ENCODE measurements around the gene LRMDA.
A peak's percentile ranks its signal among the peaks of the same experiment; 100 is the strongest.

The LRMDA gene

DNA sequence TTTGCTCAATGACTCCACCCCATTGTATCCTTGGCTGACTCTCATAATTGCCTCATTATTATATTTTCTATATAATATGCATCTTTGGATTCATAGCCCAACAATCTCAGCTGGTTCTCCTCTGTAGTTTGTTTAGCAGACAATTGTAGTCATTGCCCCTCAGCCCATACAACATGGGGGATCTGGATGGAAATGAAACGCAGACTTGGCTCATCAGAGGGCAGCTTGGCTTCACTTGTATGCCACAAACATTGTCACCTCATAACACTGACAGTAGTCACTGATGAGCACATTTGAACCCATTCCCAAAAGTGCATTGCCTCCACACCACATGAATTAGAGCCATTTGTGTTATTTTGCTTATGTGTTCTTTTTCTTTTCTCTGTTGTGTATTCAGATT is 963.8 kb downstream of the LRMDA start:
- no peak for DNase-seq (ENCODE audit: low read depth in 2 of 2)

DNA sequence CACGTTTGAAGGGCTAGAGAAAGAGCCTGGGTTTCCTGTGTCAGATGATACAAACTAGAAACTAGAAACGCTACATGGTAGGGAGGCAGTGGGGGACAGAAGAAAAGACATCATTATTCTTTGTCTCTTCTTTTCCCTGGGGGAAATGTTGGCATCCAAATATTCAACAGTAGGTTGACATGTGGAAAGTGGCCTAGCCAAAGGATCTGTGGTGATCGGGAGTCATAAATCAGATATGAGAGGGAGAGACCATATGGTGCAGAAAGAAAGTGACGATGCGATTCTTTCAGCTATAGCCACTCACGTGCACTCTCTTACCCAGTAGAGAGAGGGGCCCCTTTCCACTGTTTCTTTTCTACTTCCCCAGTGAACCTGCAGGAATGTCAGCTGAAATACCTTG is 964.7 kb downstream of the LRMDA start:
- no peak for DNase-seq (ENCODE audit: low read depth in 2 of 2)

- DNase-seq (ENCODE audit: low read depth in 2 of 2), result no peak
These were observed 966.0 kb downstream of the LRMDA start for GRCh38 chr10:76397181-76398042.

DNA sequence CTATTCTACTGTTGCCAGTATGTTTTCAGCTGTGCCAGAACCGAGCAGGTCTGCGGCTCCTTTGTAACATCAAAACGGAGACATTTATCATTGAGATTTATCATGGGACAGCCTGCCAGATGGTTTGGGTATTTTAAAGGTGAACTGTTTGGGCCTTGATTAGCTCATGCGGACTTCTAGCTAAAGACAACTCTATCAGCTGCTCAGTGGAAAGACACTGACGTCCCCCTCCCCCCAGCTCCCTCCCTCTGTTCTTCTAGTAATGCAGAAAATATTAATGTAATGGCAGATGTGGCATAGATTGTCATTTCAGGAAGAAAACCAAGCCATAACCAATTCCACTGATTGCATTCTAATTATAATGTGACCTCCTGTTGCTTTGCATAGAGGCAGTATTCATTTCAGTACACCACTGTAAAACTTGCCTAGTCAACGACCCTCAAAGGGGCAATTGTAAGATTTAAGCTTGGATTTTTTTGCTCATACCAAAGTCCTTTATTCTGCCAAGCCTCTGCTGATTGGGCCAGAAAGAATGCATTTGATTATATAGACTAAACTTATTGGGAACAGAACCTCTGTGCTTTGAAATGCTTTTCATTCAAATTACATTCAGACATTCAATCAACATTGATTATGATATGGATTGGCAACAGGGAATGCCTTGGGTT is 966.8 kb downstream of the LRMDA start:
- DNase-seq (ENCODE audit: low read depth in 2 of 2), result no peak

DNA sequence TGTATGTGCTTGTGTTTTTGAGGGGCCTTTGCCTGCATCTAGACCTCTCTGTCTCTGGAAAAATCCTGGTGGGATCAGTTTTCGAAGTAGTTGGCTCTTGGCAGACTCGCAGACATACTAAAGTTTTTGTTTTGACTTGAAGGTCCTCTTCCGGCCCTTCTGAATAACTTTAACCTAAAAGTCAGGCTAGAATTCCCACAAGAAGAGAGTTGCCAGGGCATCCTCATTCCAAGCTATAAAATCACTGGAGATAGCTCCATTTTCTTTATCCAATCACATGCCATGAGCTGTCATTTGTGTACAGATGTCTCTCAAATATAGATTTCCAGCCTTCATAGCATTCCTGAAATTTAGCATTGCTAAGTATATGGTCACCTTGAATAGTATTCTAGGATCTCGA is 967.8 kb downstream of the LRMDA start:
- no peak for DNase-seq (ENCODE audit: low read depth in 2 of 2)

DNA sequence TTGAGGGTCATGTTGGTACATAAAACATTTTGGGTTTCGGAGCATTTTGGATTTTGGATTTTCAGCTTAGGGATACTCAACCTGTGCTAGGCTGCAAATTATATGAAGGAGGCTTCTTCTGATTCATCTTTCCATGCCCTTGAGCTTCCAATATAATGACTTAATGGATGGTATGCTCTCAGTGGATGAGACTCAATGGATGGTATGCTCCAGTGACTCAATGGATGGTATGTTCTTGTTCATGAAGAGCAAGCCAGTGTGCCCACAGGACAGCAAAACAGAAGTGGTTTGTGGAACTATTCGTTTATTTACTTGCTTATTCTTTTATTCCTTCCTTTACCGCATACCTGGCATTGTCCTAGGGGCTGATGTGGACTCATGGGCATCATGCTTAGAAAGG is 969.6 kb downstream of the LRMDA start:
- no peak for DNase-seq (ENCODE audit: low read depth in 2 of 2)

- no peak for DNase-seq (ENCODE audit: low read depth in 2 of 2)
These were observed 972.5 kb downstream of the LRMDA start for GRCh38 chr10:76403912-76404311.

DNA sequence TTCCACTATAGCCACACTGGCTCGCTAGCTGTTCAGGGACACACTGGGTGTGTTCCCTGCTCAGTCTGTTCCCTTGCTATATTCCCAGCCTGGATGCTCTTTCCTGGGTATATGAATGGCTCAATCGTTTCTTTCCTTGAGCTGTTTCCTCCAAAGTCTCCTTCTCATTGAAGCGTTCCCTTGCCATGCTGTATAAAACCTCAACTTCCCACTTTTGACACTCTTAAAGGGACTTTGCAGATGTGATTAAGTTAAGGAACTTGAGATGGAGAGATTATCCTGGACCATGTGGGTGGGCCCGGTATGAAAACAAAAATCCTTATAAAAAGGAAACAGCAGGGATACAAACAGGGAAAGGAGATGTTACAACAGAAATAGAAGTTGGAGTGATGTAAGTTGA is 973.1 kb downstream of the LRMDA start:
- DNase-seq (ENCODE audit: low read depth in 2 of 2), result no peak

GRCh38 chr10:76405922-76406321 is 974.5 kb downstream of the LRMDA start:
- DNase-seq (ENCODE audit: low read depth in 2 of 2), result peak in 1 of 2 experiments; percentile 46

GRCh38 chr10:76408646-76409045 is 977.2 kb downstream of the LRMDA start:
- DNase-seq (ENCODE audit: low read depth in 2 of 2), result peak; percentile 72 to 75

DNA sequence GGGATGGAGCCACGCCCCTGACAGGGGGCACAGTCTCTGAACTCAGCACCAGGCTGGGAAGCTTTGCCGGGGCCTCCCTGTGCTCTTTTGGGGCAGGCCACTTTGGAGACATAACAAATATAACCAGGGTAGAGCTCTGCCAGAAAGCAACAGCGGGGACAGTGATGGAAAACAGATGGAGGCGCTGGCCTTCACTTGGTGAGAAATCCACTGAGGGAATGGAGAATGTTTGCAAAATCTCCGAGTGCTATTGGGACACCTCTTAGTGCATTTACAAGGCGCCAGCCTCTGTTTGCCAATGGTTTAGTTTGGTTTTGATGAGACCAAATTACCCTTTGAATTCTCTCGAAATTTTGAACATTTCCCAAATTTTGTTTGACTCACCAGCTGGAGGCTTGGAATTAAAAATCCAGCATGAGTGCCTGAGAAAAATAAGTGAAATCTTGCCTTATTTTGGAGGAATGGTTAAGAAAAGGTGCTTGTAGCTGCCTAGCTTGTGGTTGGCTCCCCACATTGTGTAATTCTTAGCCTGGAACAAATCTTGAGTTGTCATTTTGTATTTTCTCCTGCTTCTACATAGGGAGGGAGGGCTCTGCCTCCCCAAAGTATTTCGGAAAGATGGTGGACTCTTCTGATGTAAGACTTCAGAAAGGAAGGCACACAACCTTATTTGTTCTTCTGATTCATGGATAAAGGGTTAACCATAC is 980.5 kb downstream of the LRMDA start:
- no peak for DNase-seq (ENCODE audit: low read depth in 2 of 2)

GRCh38 chr10:76415554-76415953 is 984.1 kb downstream of the LRMDA start:
- DNase-seq (ENCODE audit: low read depth in 2 of 2), result peak in 1 of 2 experiments; percentile 29

GRCh38 chr10:76416642-76417041 is 985.2 kb downstream of the LRMDA start:
- no peak for DNase-seq (ENCODE audit: low read depth in 2 of 2)

DNA sequence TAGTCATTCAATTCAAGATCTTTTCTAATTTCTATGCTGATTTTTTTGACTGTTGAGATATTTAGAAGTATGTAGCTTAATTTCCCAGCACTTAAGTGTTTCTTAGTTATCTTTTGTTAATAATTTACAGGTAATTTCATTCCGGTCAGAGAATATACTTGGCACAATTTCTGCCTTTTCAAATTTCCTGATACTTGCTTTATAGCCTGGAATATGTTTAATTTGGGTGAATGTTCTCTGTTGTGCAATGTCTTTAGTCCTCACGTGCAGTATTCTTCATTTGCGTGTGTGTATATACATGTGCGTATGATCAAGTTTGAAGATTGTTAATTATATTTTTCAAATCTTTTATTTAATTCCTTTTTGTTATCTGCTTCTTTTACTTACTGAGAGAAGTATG is 989.3 kb downstream of the LRMDA start:
- DNase-seq (ENCODE audit: low read depth in 2 of 2), result no peak

DNA sequence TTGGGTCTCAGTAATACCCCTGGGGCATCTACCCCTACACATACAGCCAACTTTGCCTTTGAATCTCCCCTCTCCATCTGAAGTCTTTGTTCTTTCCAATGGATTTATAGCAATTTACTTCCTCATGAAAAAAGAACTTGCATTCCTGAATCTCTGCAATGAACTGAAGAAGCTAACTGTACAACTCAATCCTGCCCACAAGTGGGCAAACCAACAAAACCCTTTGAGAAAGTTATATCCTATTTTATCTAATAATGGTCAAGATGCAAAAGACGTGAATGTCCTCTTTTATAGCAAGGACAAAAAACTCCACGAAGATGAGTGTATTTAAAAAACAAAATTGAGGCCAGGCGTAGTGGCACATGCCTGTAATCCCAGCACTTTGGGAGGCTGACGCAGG is 991.3 kb downstream of the LRMDA start:
- DNase-seq (ENCODE audit: low read depth in 2 of 2), result no peak

GRCh38 chr10:76428551-76429367 is 997.3 kb downstream of the LRMDA start:
- peak; percentile 97 for DNase-seq (ENCODE audit: low read depth in 2 of 2)

GRCh38 chr10:76429368-76430060 is 998.1 kb downstream of the LRMDA start:
- DNase-seq (ENCODE audit: low read depth in 2 of 2), result no peak

GRCh38 chr10:76430061-76430645 is 998.7 kb downstream of the LRMDA start:
- peak; percentile 45 to 61 for DNase-seq (ENCODE audit: low read depth in 2 of 2)

GRCh38 chr10:76432016-76433012 is 1000.9 kb downstream of the LRMDA start:
- DNase-seq (ENCODE audit: low read depth in 2 of 2), result peak; percentile 81 to 82

Data from fibroblast of skin of left quadriceps (primary cell).